Loucy (cell line): ENCODE measurements around the gene KSR1.
A peak's percentile ranks its signal among the peaks of the same experiment; 100 is the strongest.

ENCODE experiments used
- H2AFZ ChIP-seq: fragments of 200-600 bp; sonication (generic); 2 replicates; pipeline ENCODE4 v1.6.0; 2016; ENCODE audit warnings: antibody characterized with exemption, mild to moderate bottlenecking, low read length, moderate library complexity
- H3F3A ChIP-seq: fragments of 200-600 bp; 2 replicates; pipeline ENCODE4 v1.6.0; 2016; ENCODE audit warnings: antibody characterized with exemption, low read depth, mild to moderate bottlenecking
- H3K27me3 ChIP-seq: fragments of 200-600 bp; sonication (generic); 2 replicates; pipeline ENCODE4 v1.6.1; 2014; ENCODE audit warnings: low read length, mild to moderate bottlenecking; ENCODE audit not compliant: insufficient read depth, poor library complexity, severe bottlenecking
- H3K36me3 ChIP-seq: fragments of 200-600 bp; sonication (generic); 2 replicates; pipeline ENCODE4 v1.6.1; 2016; ENCODE audit warnings: low read length; ENCODE audit not compliant: insufficient read depth
- H3K4me1 ChIP-seq: fragments of 200-600 bp; sonication (generic); 2 replicates; pipeline ENCODE4 v1.5.1; 2014; ENCODE audit warnings: low read length, mild to moderate bottlenecking; ENCODE audit not compliant: insufficient read depth, poor library complexity, severe bottlenecking
- H3K4me2 ChIP-seq: fragments of 200-600 bp; sonication (generic); 2 replicates; pipeline ENCODE4 v1.6.0; 2014; ENCODE audit warnings: antibody characterized with exemption, low read length, low read depth, mild to moderate bottlenecking; ENCODE audit not compliant: poor library complexity, severe bottlenecking
- H3K4me3 ChIP-seq: fragments of 200-600 bp; sonication (generic); 2 replicates; pipeline ENCODE4 v1.5.1; 2014; ENCODE audit warnings: low read length, mild to moderate bottlenecking, mixed read lengths; ENCODE audit not compliant: poor library complexity, severe bottlenecking
- H3K79me2 ChIP-seq: fragments of 200-600 bp; sonication (generic); 2 replicates; pipeline ENCODE4 v1.6.1; 2014; ENCODE audit warnings: low read length; ENCODE audit not compliant: insufficient read depth
- H3K9ac ChIP-seq: fragments of 200-600 bp; sonication (generic); 2 replicates; pipeline ENCODE4 v1.6.0; 2014; ENCODE audit warnings: mild to moderate bottlenecking, low read depth, low read length, moderate library complexity; ENCODE audit not compliant: poor library complexity, severe bottlenecking
- H3K9me2 ChIP-seq: fragments of 200-600 bp; sonication (generic); replicated peaks from 2 replicates; pipeline ENCODE4 v1.6.1; 2016; ENCODE audit warnings: low read depth, low read length, mixed read lengths
- H3K9me3 ChIP-seq: fragments of 200-600 bp; sonication (generic); 2 replicates; pipeline ENCODE4 v1.6.1; 2014; ENCODE audit warnings: mild to moderate bottlenecking, antibody characterized with exemption, low read length, low read depth; ENCODE audit not compliant: insufficient read depth
- H4K20me1 ChIP-seq: fragments of 200-600 bp; sonication (generic); 2 replicates; pipeline ENCODE4 v1.6.0; 2014; ENCODE audit warnings: antibody characterized with exemption, low read length, mild to moderate bottlenecking; ENCODE audit not compliant: insufficient read depth, poor library complexity, severe bottlenecking
- EZH2phosphoT487 ChIP-seq: fragments of 200-600 bp; IDR thresholded peaks from 2 replicates; pipeline ENCODE4 v1.6.1; 2018; ENCODE audit warnings: antibody characterized with exemption, mild to moderate bottlenecking, moderate library complexity, borderline replicate concordance
- TF ChIP-seq, protein P1 (sequence below): fragments of 200-600 bp; sonication (generic); conservative IDR thresholded peaks from 2 replicates; pipeline ENCODE4 v1.5.1; 2014; ENCODE audit warnings: mild to moderate bottlenecking, antibody characterized with exemption, low read length

The KSR1 gene

DNA sequence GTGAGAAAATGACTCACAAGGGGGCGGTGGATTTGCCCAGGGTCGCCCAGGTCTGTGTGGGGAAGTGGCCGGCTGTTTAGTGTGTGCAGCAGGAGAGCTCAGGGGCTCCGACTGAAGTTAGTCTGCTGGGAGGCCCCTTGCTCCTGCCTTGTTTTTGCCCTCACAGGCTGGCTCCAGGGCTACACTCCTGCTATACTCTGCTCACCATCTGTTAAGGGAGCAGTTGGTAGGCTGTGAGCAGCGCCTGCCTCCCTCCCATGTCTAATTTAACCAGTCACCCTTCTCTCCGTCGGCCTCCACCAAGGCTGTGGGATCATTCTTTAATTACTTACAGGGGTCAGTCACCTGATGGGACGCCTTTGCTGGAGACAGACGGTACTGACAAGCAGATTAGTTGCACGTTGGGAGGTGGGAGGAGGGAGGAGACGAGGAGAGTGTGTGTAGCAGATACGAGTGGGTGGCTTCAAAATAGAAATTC, 35.5 kb downstream of the KSR1 start:
- H3K4me3 ChIP-seq = no peak overlapping the region
- no peaks in the 10 kb centered on the region for H3F3A ChIP-seq
- H3K27me3 ChIP-seq = no peaks in the 10 kb centered on the region
- H3K4me2 ChIP-seq = peak overlapping the region; percentile 30
- H3K4me1 ChIP-seq = peaks cover 52% of the 10 kb centered on the region
- no peaks in the 10 kb centered on the region for H4K20me1 ChIP-seq
- no peak overlapping the region for H3K9ac ChIP-seq
- H2AFZ ChIP-seq = no peak overlapping the region
- no peaks in the 10 kb centered on the region for H3K9me3 ChIP-seq
- H3K9me2 ChIP-seq = no peaks in the 10 kb centered on the region
- TF ChIP-seq, protein P1, sequence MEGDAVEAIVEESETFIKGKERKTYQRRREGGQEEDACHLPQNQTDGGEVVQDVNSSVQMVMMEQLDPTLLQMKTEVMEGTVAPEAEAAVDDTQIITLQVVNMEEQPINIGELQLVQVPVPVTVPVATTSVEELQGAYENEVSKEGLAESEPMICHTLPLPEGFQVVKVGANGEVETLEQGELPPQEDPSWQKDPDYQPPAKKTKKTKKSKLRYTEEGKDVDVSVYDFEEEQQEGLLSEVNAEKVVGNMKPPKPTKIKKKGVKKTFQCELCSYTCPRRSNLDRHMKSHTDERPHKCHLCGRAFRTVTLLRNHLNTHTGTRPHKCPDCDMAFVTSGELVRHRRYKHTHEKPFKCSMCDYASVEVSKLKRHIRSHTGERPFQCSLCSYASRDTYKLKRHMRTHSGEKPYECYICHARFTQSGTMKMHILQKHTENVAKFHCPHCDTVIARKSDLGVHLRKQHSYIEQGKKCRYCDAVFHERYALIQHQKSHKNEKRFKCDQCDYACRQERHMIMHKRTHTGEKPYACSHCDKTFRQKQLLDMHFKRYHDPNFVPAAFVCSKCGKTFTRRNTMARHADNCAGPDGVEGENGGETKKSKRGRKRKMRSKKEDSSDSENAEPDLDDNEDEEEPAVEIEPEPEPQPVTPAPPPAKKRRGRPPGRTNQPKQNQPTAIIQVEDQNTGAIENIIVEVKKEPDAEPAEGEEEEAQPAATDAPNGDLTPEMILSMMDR = no peak
- no peak for TF ChIP-seq EZH2phosphoT487
- H3K36me3 ChIP-seq = no peaks in the 10 kb centered on the region
- peaks cover 66% of the 10 kb centered on the region; the same call in 1 of the 2 replicates for H3K79me2 ChIP-seq

DNA sequence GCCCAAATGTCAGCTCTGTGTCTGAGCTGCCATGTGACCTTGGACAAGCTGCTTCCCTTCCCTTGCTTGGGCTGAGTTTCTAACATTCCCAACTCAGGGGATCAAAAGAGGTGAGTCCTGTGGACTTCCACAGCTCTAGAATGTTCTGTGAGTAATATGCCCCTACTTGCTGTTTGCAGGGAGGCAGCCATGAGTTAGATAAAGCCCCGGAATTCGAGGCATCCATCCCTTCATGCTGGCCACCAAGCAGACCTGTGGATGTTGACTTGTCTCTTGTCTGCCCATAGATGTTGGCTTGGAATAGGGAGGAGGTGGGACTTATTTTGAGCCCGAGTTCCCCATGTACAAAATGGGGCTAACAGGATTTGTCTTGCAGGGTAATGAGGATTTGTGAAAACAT, 36.2 kb downstream of the KSR1 start:
- H4K20me1 ChIP-seq = no peaks in the 10 kb centered on the region
- no peaks in the 10 kb centered on the region for H3K9me3 ChIP-seq
- H3K36me3 ChIP-seq = no peaks in the 10 kb centered on the region
- TF ChIP-seq, protein P1 = no peak
- no peak for TF ChIP-seq EZH2phosphoT487
- H3F3A ChIP-seq = no peaks in the 10 kb centered on the region
- H2AFZ ChIP-seq = no peak overlapping the region
- peaks cover 66% of the 10 kb centered on the region; the same call in 1 of the 2 replicates for H3K79me2 ChIP-seq
- H3K4me1 ChIP-seq = peaks cover 52% of the 10 kb centered on the region
- H3K9ac ChIP-seq = no peak overlapping the region
- no peak overlapping the region for H3K4me3 ChIP-seq
- H3K9me2 ChIP-seq = no peaks in the 10 kb centered on the region
- H3K4me2 ChIP-seq = no peak overlapping the region
- H3K27me3 ChIP-seq = no peaks in the 10 kb centered on the region

DNA sequence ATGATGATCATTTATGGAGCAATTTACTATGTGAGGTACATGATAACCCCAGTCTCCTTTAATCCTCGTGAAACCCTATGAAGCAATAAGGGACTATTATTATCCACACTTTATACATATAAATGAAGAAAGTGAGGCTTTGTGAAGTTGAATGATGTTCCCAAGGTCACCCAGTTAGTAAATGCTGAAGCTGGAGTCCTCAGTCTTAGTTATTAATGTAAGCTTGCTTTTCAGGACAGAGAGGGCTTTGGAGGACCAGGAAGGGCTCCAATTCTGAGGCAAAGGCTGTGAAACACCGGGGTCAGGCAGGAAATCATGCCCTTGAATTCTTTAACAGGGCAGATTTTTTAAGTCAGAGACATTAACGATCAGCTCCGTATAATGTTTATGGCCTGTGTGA, 36.8 kb downstream of the KSR1 start:
- peaks cover 52% of the 10 kb centered on the region for H3K4me1 ChIP-seq
- no peaks in the 10 kb centered on the region for H4K20me1 ChIP-seq
- TF ChIP-seq EZH2phosphoT487 = no peak
- TF ChIP-seq, protein P1 = no peak
- no peaks in the 10 kb centered on the region for H3F3A ChIP-seq
- H3K27me3 ChIP-seq = no peaks in the 10 kb centered on the region
- H3K4me3 ChIP-seq = no peak overlapping the region
- no peaks in the 10 kb centered on the region for H3K9me3 ChIP-seq
- no peak overlapping the region for H2AFZ ChIP-seq
- no peaks in the 10 kb centered on the region for H3K9me2 ChIP-seq
- no peak overlapping the region for H3K9ac ChIP-seq
- no peak overlapping the region for H3K4me2 ChIP-seq
- no peaks in the 10 kb centered on the region for H3K36me3 ChIP-seq
- H3K79me2 ChIP-seq = peaks cover 64% of the 10 kb centered on the region; the same call in 1 of the 2 replicates
